Measurements from ENCODE around the gene LGI4.
A peak's percentile ranks its signal among the peaks of the same experiment; 100 is the strongest.

LGI4 gene

DNA sequence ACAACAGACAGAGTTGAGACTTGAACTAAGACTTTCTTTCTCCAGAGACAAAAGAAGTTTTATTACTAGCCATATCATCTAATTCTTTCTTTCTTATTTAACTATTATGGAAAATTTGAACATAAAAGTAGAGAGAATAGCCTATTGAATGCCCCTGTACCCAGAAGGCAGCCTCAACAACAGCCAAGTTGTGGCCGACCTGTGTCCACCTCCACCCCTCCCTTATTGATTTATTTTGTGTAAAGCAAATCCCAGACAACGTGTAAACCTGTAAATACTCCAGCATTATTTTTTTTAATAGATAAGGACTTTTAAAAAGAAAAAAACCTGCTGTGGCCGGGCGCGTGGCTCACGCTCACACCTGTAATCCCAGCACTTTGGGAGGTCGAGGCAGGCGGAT, 45.3 kb downstream of the LGI4 start:
- TF ChIP-seq CTCF (IDR thresholded peaks at IDR 0.05; ENCODE audit: insufficient read depth, low read length, poor library complexity, severe bottlenecking) = no peak
- H3K27me3 ChIP-seq (replicated peaks; ENCODE audit: control insufficient read depth, insufficient read depth, low read length) = no peaks in the 10 kb centered on the region
- no peak overlapping the region for H3K4me3 ChIP-seq (replicated peaks; ENCODE audit: low read depth, low read length)
- no peak for DNase-seq (ENCODE audit: extremely low read depth, insufficient read length)
- no peaks in the 10 kb centered on the region for H3K36me3 ChIP-seq (ENCODE audit: control insufficient read depth, insufficient read depth, low read length)

GRCh38 chr19:35088131-35088913, 46.5 kb downstream of the LGI4 start:
- DNase-seq (ENCODE audit: extremely low read depth, insufficient read length) = no peak

DNA sequence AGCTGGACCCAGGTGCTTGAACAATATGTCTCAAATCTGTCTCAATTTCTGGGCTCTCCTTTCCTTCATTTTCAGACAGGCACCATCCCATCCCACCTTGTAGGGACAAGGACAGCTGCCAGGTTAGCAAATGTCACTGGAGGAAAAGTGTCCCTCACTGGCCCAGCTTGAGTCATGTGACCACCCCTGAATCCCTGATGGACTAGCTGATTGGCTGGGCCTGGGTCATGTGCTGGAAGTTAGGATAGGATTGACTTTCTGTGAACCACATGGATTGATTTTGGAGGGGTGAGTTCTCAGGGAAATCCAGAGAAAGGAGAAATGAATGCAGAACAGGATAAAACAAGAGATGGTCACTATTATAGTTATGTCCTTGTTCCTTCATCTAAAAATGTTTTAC, 47.5 kb downstream of the LGI4 start:
- no peak for DNase-seq (ENCODE audit: extremely low read depth, insufficient read length)
- TF ChIP-seq CTCF (IDR thresholded peaks at IDR 0.05; ENCODE audit: insufficient read depth, low read length, poor library complexity, severe bottlenecking) = no peak
- H3K4me3 ChIP-seq (replicated peaks; ENCODE audit: low read depth, low read length) = no peak overlapping the region
- H3K27me3 ChIP-seq (replicated peaks; ENCODE audit: control insufficient read depth, insufficient read depth, low read length) = no peaks in the 10 kb centered on the region
- no peaks in the 10 kb centered on the region for H3K36me3 ChIP-seq (ENCODE audit: control insufficient read depth, insufficient read depth, low read length)

More at GRCh38 chr19:35088131-35088913, 46.5 kb downstream of the LGI4 start:
- Histone ChIP-seq H3K27me3 (replicated peaks; ENCODE audit: control insufficient read depth, insufficient read depth, low read length) (no peaks in the 10 kb centered on the region), H3K4me3 (replicated peaks; ENCODE audit: low read depth, low read length) (no peak overlapping the region), H3K36me3 (ENCODE audit: control insufficient read depth, insufficient read depth, low read length) (no peaks in the 10 kb centered on the region)
- no peak for TF ChIP-seq CTCF (IDR thresholded peaks at IDR 0.05; ENCODE audit: insufficient read depth, low read length, poor library complexity, severe bottlenecking)

- DNase-seq (ENCODE audit: extremely low read depth, insufficient read length) = no peak
- no peak for TF ChIP-seq CTCF (IDR thresholded peaks at IDR 0.05; ENCODE audit: insufficient read depth, low read length, poor library complexity, severe bottlenecking)
- Histone ChIP-seq H3K27me3 (replicated peaks; ENCODE audit: control insufficient read depth, insufficient read depth, low read length) (no peaks in the 10 kb centered on the region), H3K36me3 (ENCODE audit: control insufficient read depth, insufficient read depth, low read length) (no peaks in the 10 kb centered on the region), H3K4me3 (replicated peaks; ENCODE audit: low read depth, low read length) (no peak overlapping the region)
These were observed 48.4 kb downstream of the LGI4 start for GRCh38 chr19:35086455-35086854.

DNA sequence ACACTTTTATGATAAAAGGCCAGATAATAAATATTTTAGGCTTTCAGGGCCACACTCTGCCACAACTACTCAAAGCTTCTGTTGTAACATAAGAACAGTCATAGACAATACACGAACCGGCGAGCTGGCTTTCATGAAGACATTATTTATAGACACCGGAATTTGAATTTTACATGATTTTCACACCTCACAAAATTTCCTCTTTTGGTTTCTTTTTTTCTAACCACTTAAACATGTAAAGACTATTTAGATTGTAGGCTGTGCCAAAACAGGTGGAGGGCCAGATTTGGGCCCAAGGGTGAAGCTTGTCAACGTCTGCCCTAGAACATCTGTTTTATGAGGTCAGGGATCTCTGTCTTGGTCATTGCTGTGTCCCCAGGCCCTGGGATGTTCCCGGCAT, 48.9 kb downstream of the LGI4 start:
- DNase-seq (ENCODE audit: extremely low read depth, insufficient read length) = peak; percentile 56
- no peak overlapping the region for H3K4me3 ChIP-seq (replicated peaks; ENCODE audit: low read depth, low read length)
- TF ChIP-seq CTCF (IDR thresholded peaks at IDR 0.05; ENCODE audit: insufficient read depth, low read length, poor library complexity, severe bottlenecking) = no peak

DNA sequence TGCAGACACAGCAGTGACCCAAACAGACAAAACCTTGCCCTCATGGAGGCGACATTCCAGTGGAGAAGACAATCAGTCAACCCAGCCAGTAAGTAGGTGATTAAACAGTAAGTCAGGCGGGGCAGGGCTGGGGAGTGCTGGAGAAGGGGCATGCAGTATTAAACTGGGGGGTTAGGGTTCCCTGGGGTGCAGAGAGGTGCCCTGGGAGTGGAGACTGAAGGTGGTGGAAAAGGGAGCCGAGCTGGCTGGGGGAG, 50.4 kb downstream of the LGI4 start:
- no peak for DNase-seq (ENCODE audit: extremely low read depth, insufficient read length)
- Histone ChIP-seq H3K27me3 (replicated peaks; ENCODE audit: control insufficient read depth, insufficient read depth, low read length) (no peaks in the 10 kb centered on the region), H3K36me3 (ENCODE audit: control insufficient read depth, insufficient read depth, low read length) (no peaks in the 10 kb centered on the region), H3K4me3 (replicated peaks; ENCODE audit: low read depth, low read length) (no peak overlapping the region)
- TF ChIP-seq CTCF (IDR thresholded peaks at IDR 0.05; ENCODE audit: insufficient read depth, low read length, poor library complexity, severe bottlenecking) = no peak

More for the DNA sequence above, 48.9 kb downstream of the LGI4 start:
- Histone ChIP-seq H3K36me3 (ENCODE audit: control insufficient read depth, insufficient read depth, low read length) (no peaks in the 10 kb centered on the region), H3K27me3 (replicated peaks; ENCODE audit: control insufficient read depth, insufficient read depth, low read length) (no peaks in the 10 kb centered on the region)
